H1 (cell line): Measurements from ENCODE around the gene RAB44. TPM values are rescaled to one million over a fixed set of nuclear protein-coding genes. Genes with fewer than 3 reads are reported as not detected.

Experiments used
- BACH1 ChIP-seq: IDR thresholded peaks from 2 replicates; pipeline ENCODE4 v1.6.1; 2012; ENCODE audit warnings: low read length, improper control_type of control experiment
- BRCA1 ChIP-seq: IDR thresholded peaks from 2 replicates; pipeline ENCODE4 v1.6.1; 2012; ENCODE audit warnings: low read depth, low read length, improper control_type of control experiment
- CREB1 ChIP-seq: IDR thresholded peaks from 2 replicates; pipeline ENCODE4 v1.6.1; 2012; ENCODE audit warnings: inconsistent platforms
- EP300 ChIP-seq, 2 experiments: IDR thresholded peaks; 1 replicate in 1 of 2; 2 replicates in 1 of 2; pipeline ENCODE4 v1.6.1; 2011 to 2012; ENCODE audit warnings: low read depth in 2 of 2, low read length in 2 of 2, mild to moderate bottlenecking in 2 of 2, borderline replicate concordance in 1 of 2, inconsistent platforms in 1 of 2, moderate library complexity in 1 of 2
- FOSL1 ChIP-seq: IDR thresholded peaks from 2 replicates; pipeline ENCODE4 v1.6.1; 2011; ENCODE audit warnings: mild to moderate bottlenecking, low read depth, low read length, moderate library complexity; ENCODE audit not compliant: insufficient read depth
- SIX5 ChIP-seq: IDR thresholded peaks from 2 replicates; pipeline ENCODE4 v1.6.1; 2011; ENCODE audit warnings: mild to moderate bottlenecking, low read depth, low read length
- TBP ChIP-seq: IDR thresholded peaks from 2 replicates; pipeline ENCODE4 v1.6.1; 2011; ENCODE audit warnings: low read depth, low read length, improper control_type of control experiment
- polyA plus RNA-seq, 7 experiments: library from polyadenylated mRNA; depleted of rRNA in 3 of 7; stranded (reverse) in 5 of 7; unstranded in 2 of 7; fragments of >200 nt in 5 of 7; fragments of 200-250 nt in 2 of 7; gene quantifications; 1 replicate in 5 of 7; 2 replicates in 1 of 7; 4 replicates in 1 of 7; pipeline versions ENCODE4 v1.2.1 to v1.2.3, GENCODE V29; 2011 to 2013; ENCODE audit warnings: missing spikeins in 2 of 7, mixed read lengths in 2 of 7
- total RNA-seq: library from RNA; stranded (reverse); fragmentation: NEBNext Ultra II Directional; extraction: Animal tissue kit (Norgen Biotek cat#: 25700); gene quantifications from 2 replicates; pipeline ENCODE4 v1.2.1, GENCODE V29; 2021

The RAB44 gene
- total and polyA plus RNA-seq, 2 of the 8 experiments (the other 6 are each of a cell fraction or from before 2014, with no cell fraction given), result 0.02 TPM; not detected in 1

GRCh38 chr6:36769676-36770499 lies 72.3 kb downstream of the RAB44 start (continued):
- no peak for TF ChIP-seq TBP
- no peak for TF ChIP-seq FOSL1
- no peak for TF ChIP-seq SIX5
- TF ChIP-seq CREB1, result no peak
- TF ChIP-seq BRCA1, result no peak
- no peak for TF ChIP-seq EP300 (IDR thresholded peaks at IDR 0.05; ENCODE audit: borderline replicate concordance in 1 of 2, low read depth in 2 of 2, low read length in 2 of 2)
- TF ChIP-seq BACH1, result no peak
- TF ChIP-seq, all 59 proteins: peak for 0
